WERI-Rb-1 (cell line): ENCODE measurements around the gene MLEC.

Experiments used
- DNase-seq: peaks from one replicate; pipeline ENCODE4 v3.0.0-alpha.2; 2020
- H3K27ac ChIP-seq: fragments of 250-450 bp; sonication (Bioruptor Pico); 2 replicates; pipeline ENCODE4 v1.5.1; 2020; ENCODE audit warnings: mild to moderate bottlenecking, moderate library complexity
- H3K27me3 ChIP-seq: fragments of 250-450 bp; sonication (Bioruptor Pico); 2 replicates; pipeline ENCODE4 v1.5.1; 2021; ENCODE audit warnings: mild to moderate bottlenecking, low read depth, moderate library complexity; ENCODE audit not compliant: insufficient read depth, severe bottlenecking
- H3K36me3 ChIP-seq: fragments of 250-450 bp; sonication (Bioruptor Pico); 2 replicates; pipeline ENCODE4 v1.5.1; 2020; ENCODE audit warnings: mild to moderate bottlenecking, moderate library complexity
- H3K4me3 ChIP-seq: 2 replicates; pipeline ENCODE4 v1.5.1; 2011; ENCODE audit warnings: low read depth, mild to moderate bottlenecking, control low read depth, low read length
- H3K9me3 ChIP-seq: fragments of 250-450 bp; sonication (Bioruptor Pico); 2 replicates; pipeline ENCODE4 v1.5.1; 2021; ENCODE audit warnings: mild to moderate bottlenecking, moderate library complexity; ENCODE audit not compliant: severe bottlenecking
- CTCF ChIP-seq: IDR thresholded peaks from 2 replicates; pipeline ENCODE4 v1.5.1; 2011; ENCODE audit warnings: low read depth, mild to moderate bottlenecking, control low read depth, inconsistent platforms, low read length

Gene MLEC

GRCh38 chr12:120710031-120710804, 23.3 kb downstream of the MLEC start, which contains the start of gene UNC119B:
Gene UNC119B, plus strand, starts transcription at chr12:120710458. Its CDS starts 17 bp downstream, at chr12:120710475.
- no peak for TF ChIP-seq CTCF
- Histone ChIP-seq H3K4me3 (peak within 1 kb of the TSS; percentile 75), H3K27ac (peak within 1 kb of the TSS; percentile 91)

GRCh38 chr12:120710805-120711296, 23.9 kb downstream of the MLEC start:
- peak; percentile 33 for DNase-seq
- Histone ChIP-seq H3K27me3 (no peaks in the 10 kb centered on the region), H3K9me3 (no peaks in the 10 kb centered on the region), H3K27ac (peak overlapping the region; percentile 91), H3K36me3 (peaks cover 21% of the 10 kb centered on the region), H3K4me3 (peak overlapping the region; percentile 75)
- TF ChIP-seq CTCF = no peak

More at GRCh38 chr12:120710031-120710804, 23.3 kb downstream of the MLEC start, which contains the start of gene UNC119B:
- Histone ChIP-seq H3K27me3 (no peaks in the 10 kb centered on the region), H3K9me3 (no peaks in the 10 kb centered on the region), H3K36me3 (peaks cover 17% of the 10 kb centered on the region)
- peak; percentile 67 for DNase-seq

- DNase-seq = no peak
- no peak for TF ChIP-seq CTCF
- H3K36me3 ChIP-seq = peaks cover 26% of the 10 kb centered on the region
- no peaks in the 10 kb centered on the region for H3K9me3 ChIP-seq
- H3K27me3 ChIP-seq = no peaks in the 10 kb centered on the region
- H3K27ac ChIP-seq = no peak overlapping the region
- H3K4me3 ChIP-seq = peak overlapping the region; percentile 75
These were observed 24.5 kb downstream of the MLEC start for GRCh38 chr12:120711411-120711810.

- H3K9me3 ChIP-seq = no peaks in the 10 kb centered on the region
- no peak for TF ChIP-seq CTCF
- no peak overlapping the region for H3K27ac ChIP-seq
- peaks cover 37% of the 10 kb centered on the region for H3K36me3 ChIP-seq
- no peak overlapping the region for H3K4me3 ChIP-seq
- H3K27me3 ChIP-seq = no peaks in the 10 kb centered on the region
- DNase-seq = no peak
These were observed 25.7 kb downstream of the MLEC start for GRCh38 chr12:120712610-120713009.

- Histone ChIP-seq H3K9me3 (no peaks in the 10 kb centered on the region), H3K27me3 (no peaks in the 10 kb centered on the region), H3K36me3 (peaks cover 51% of the 10 kb centered on the region), H3K27ac (no peak overlapping the region), H3K4me3 (no peak overlapping the region)
- peak; percentile 73 for DNase-seq
- peak; percentile 78 for TF ChIP-seq CTCF
These were observed 27.0 kb downstream of the MLEC start for GRCh38 chr12:120713861-120714482.
